Gastroesophageal sphincter (tissue), 3 donors: ENCODE data around the gene MARS1.

Experiments used
- CTCF ChIP-seq, 4 experiments: fragments of 200-600 bp in 2 of 4; fragments of 450-650 bp in 2 of 4; sonication (generic) in 1 of 4; IDR thresholded peaks; one replicate each; pipeline ENCODE4 v1.5.1; 2017 to 2019; ENCODE audit warnings: antibody characterized with exemption in 4 of 4, mild to moderate bottlenecking in 2 of 4, moderate library complexity in 2 of 4
- EP300 ChIP-seq: sonication (generic); formaldehyde crosslinking; IDR thresholded peaks from one replicate; pipeline ENCODE4 v1.6.1; 2017; ENCODE audit warnings: antibody characterized with exemption, mild to moderate bottlenecking
- POLR2A ChIP-seq, 2 donors: fragments of 450-650 bp; IDR thresholded peaks; one replicate each; pipeline ENCODE4 v1.6.1; 2017; ENCODE audit warnings: antibody characterized with exemption in 2 of 2, mild to moderate bottlenecking in 2 of 2, moderate library complexity in 1 of 2
- POLR2AphosphoS5 ChIP-seq: sonication (generic); formaldehyde crosslinking; IDR thresholded peaks from one replicate; pipeline ENCODE4 v1.6.1; 2017; ENCODE audit warnings: antibody characterized with exemption

GRCh38 chr12:57483466-57483865 is 4.4 kb upstream of the MARS1 start:
- no peak for TF ChIP-seq CTCF (IDR thresholded peaks at IDR 0.05)
- TF ChIP-seq POLR2AphosphoS5 = no peak
- TF ChIP-seq EP300 = no peak
- no peak for TF ChIP-seq POLR2A (IDR thresholded peaks at IDR 0.05)
